ENCODE measurements around the gene EML5. TPM values are rescaled to one million over a fixed set of nuclear protein-coding genes. Genes with fewer than 3 reads are reported as not detected.

The EML5 gene
- total RNA-seq, 1 donor, result 3.8 TPM

DNA sequence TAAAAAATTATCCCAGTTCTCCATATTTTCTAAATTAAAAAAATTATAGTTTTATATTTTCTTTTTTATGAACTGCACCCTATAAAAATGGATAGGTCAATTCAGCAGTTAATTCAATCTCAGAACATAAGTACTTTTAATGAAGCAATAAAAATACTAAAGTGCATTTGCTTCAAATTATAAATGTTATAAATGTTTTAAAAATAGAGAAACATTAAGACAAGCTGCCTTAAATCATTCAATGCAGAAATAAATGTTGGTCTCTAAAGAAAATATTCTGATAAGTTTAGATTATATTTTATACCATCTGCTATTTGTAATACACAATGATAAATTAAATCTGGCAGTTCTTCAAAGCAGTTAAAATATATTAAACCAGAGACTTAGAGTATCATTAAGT, 164.3 kb downstream of the EML5 start:
- H3K4me3 ChIP-seq (ENCODE audit: low read length), result no peak overlapping the region
- no peaks in the 10 kb centered on the region for H3K4me1 ChIP-seq (ENCODE audit: insufficient read depth, low read length)
- no peaks in the 10 kb centered on the region for H3K9me3 ChIP-seq (ENCODE audit: low read depth, low read length)
- no peaks in the 10 kb centered on the region for H3K27me3 ChIP-seq (ENCODE audit: insufficient read depth, low read length)

DNA sequence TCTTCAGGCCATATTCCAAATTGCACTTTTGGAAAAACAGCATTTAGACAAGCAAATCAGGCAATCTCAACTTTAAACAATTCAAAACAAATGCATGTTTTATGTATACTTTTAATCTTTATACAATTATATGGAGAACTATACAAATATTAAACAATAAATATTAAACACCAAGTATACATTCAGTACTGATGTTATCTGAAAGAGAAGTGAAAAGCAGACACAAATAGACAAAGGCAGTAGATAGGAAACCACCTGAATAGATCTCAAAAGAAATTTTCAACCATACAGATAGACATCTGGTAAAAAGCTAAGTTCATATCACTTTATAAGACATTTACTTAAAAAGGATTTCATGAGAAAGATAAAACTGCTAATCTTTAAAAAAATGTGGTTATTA, 164.7 kb downstream of the EML5 start:
- no peak overlapping the region for H3K4me3 ChIP-seq (ENCODE audit: low read length)
- H3K4me1 ChIP-seq (ENCODE audit: insufficient read depth, low read length), result no peaks in the 10 kb centered on the region
- no peaks in the 10 kb centered on the region for H3K27me3 ChIP-seq (ENCODE audit: insufficient read depth, low read length)
- H3K9me3 ChIP-seq (ENCODE audit: low read depth, low read length), result no peaks in the 10 kb centered on the region

DNA sequence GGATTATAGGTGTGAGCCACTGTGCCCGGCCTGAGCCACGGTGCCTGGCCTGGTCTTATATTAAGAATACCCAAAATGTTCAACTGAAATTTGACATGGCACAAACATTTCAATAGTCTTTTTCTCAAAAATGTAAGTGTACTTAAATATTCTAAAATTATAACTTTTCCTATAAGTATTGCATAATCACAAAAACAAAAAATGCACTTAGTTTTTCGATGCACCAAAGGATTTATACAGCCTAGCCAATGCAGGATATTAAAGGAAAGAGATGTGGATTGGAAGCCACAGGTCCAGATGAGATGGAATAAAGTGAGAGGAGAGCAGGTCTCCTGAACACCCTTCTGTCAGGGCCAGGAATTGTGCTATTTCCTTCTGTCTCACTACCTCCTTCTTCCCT, 167.1 kb downstream of the EML5 start:
- H3K4me1 ChIP-seq (ENCODE audit: insufficient read depth, low read length), result no peaks in the 10 kb centered on the region
- H3K4me3 ChIP-seq (ENCODE audit: low read length), result no peak overlapping the region
- H3K9me3 ChIP-seq (ENCODE audit: low read depth, low read length), result no peaks in the 10 kb centered on the region
- H3K27me3 ChIP-seq (ENCODE audit: insufficient read depth, low read length), result no peaks in the 10 kb centered on the region

DNA sequence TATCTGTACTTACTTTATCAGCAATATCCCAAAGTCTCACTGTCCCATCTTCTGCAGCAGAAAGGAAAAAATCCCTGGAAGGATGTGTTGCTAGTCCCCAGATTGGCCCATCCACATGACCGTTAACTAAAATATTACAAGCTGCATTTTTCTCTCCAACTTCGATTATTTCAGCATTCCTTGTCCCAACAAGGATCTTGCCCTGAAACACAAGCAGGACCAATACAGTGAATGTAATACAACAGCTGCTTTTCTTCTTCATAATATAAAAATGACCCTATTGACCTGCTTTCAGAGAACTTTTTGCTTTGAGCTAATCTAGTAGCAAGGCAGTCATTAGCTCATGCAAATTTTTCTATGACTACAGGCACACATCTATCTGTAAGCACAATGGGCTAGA, 171.7 kb downstream of the EML5 start:
- Histone ChIP-seq H3K27me3 (ENCODE audit: insufficient read depth, low read length) (no peaks in the 10 kb centered on the region), H3K4me1 (ENCODE audit: insufficient read depth, low read length) (no peaks in the 10 kb centered on the region), H3K9me3 (ENCODE audit: low read depth, low read length) (no peaks in the 10 kb centered on the region), H3K4me3 (ENCODE audit: low read length) (no peak overlapping the region)

DNA sequence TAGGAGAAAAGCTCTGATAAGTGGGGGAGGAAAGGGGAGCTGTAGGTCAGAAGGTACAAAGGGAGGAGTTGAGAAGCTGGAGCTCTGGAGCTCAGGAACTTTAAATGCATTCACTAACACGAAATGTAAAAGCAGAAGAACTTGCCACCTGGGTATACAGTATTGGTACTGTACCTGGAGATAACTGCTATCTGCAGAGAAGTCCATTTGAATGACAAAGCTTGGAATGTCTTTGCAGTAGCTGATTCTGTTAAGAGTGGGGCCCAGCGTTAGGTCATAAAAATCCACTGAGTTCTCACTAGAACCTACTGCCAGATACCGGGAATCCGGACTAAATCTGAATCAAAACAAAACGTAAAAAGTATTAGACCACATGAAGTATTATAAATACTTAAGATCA, 174.3 kb downstream of the EML5 start:
- Histone ChIP-seq H3K9me3 (ENCODE audit: low read depth, low read length) (no peaks in the 10 kb centered on the region), H3K4me3 (ENCODE audit: low read length) (no peak overlapping the region), H3K4me1 (ENCODE audit: insufficient read depth, low read length) (peaks cover 4% of the 10 kb centered on the region), H3K27me3 (ENCODE audit: insufficient read depth, low read length) (no peaks in the 10 kb centered on the region)

DNA sequence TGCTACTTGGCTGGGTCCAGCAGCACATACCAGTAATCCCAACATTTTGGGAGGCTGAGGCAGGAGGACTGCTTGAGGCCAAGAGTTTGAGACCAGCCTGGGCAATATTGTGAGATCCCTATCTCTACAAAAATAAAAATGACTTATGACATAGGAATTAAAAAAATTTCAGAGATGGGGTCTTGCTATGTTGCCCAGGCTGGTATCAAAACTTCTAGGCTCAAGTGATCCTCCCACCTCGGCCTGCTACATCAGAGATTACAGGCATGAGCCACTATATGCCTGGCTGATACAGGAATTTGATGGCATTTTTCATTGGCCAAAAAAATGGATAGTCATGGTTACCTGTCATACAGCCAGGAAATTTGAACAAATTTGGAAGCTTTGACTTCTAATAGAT, 175.3 kb downstream of the EML5 start:
- H3K9me3 ChIP-seq (ENCODE audit: low read depth, low read length), result no peaks in the 10 kb centered on the region
- peaks cover 5% of the 10 kb centered on the region for H3K4me1 ChIP-seq (ENCODE audit: insufficient read depth, low read length)
- H3K27me3 ChIP-seq (ENCODE audit: insufficient read depth, low read length), result no peaks in the 10 kb centered on the region
- H3K4me3 ChIP-seq (ENCODE audit: low read length), result no peak overlapping the region

DNA sequence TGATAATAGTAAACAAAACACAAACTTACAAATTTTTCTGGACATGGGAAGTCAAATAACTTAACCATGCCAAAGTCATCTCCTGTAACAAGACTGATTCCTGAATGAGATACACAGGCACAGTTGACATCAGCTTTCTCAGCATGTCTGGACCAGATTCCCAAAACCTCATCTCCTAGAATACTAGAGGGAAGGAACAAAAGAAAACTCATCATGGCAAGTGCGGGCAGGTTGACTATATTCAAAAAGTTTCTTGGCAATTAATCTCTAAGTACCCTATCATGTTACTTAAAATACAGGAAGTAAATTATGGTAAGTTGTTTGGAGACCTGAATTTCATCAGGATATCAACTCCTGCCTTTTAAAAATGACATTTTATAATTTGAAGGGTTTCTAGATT, 176.1 kb downstream of the EML5 start:
- no peaks in the 10 kb centered on the region for H3K27me3 ChIP-seq (ENCODE audit: insufficient read depth, low read length)
- no peaks in the 10 kb centered on the region for H3K9me3 ChIP-seq (ENCODE audit: low read depth, low read length)
- peaks cover 5% of the 10 kb centered on the region for H3K4me1 ChIP-seq (ENCODE audit: insufficient read depth, low read length)
- H3K4me3 ChIP-seq (ENCODE audit: low read length), result no peak overlapping the region

DNA sequence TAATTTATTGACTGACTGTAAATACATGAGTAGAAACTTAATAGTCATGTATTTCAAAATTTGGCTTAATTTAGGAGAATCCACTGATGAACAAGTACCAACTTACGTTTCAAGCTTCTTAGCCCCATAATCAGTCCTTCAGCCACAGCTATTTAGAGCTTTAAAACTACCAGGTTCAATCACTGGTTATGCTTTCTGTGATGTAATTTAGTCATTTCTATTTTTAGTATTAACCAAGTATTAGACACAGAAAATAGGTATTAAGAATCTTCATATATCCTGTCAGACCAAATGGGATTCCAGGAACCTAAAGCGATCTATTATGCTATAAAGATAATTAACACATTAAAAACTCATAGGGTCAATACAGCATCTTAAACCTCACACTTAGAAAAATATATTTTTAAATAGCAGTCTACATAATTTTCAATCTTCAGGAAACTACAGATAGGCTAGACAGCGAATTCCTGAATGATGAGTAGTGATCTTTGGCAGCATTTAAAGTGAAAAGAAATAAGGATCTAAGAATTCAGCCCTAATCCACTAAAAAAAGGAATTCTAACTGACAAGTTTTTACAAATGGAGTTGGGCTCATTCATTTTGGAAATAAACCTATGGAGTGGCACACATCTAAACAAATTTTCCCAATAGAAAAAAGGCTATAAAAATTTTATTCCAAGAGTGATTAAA, 178.4 kb downstream of the EML5 start:
- Histone ChIP-seq H3K4me3 (ENCODE audit: low read length) (no peak overlapping the region), H3K4me1 (ENCODE audit: insufficient read depth, low read length) (peaks cover 5% of the 10 kb centered on the region), H3K27me3 (ENCODE audit: insufficient read depth, low read length) (no peaks in the 10 kb centered on the region), H3K9me3 (ENCODE audit: low read depth, low read length) (no peaks in the 10 kb centered on the region)

DNA sequence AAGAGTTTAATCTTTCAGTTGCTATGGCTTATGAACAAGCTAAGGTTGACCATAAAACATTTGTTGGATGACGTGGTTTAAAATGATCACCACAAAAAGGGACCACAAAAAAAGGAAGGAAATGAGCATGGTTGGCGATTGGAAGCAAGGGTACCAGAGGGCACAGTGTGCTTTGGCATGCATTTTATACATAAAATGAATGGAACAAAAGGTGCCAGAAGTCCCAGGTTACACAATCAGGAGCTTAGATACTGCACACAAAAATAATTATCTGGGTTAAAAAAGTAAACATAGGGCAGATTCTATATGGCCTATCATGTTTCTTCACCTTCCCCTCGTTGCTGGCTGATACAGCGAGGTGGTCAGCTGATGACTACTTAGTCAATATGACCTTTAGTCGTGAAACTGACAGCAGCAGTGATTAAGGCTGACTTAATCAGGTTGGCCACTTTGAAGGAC, 179.2 kb downstream of the EML5 start:
- H3K9me3 ChIP-seq (ENCODE audit: low read depth, low read length), result no peaks in the 10 kb centered on the region
- no peaks in the 10 kb centered on the region for H3K27me3 ChIP-seq (ENCODE audit: insufficient read depth, low read length)
- H3K4me1 ChIP-seq (ENCODE audit: insufficient read depth, low read length), result peaks cover 5% of the 10 kb centered on the region
- no peak overlapping the region for H3K4me3 ChIP-seq (ENCODE audit: low read length)

DNA sequence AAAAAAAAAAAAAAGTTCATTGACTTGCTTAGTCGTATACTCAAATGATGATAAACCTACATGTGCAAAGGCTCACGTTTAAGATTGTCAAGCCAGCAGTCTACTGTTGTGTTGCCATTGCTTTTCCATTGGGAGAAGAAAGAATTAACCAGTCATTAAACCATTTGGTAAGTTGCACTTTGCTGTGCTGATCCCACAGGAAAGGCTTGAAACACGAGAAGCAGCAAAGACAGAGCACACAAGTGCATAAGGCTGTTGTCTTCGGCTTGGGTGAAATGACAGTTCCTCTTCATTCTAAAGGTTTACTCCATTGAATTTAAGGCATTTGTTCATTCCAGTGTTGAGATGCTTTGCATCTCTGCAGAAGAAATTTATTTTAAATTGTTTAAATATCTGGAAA, 179.8 kb downstream of the EML5 start:
- Histone ChIP-seq H3K4me1 (ENCODE audit: insufficient read depth, low read length) (peaks cover 5% of the 10 kb centered on the region), H3K4me3 (ENCODE audit: low read length) (no peak overlapping the region), H3K9me3 (ENCODE audit: low read depth, low read length) (no peaks in the 10 kb centered on the region), H3K27me3 (ENCODE audit: insufficient read depth, low read length) (no peaks in the 10 kb centered on the region)

DNA sequence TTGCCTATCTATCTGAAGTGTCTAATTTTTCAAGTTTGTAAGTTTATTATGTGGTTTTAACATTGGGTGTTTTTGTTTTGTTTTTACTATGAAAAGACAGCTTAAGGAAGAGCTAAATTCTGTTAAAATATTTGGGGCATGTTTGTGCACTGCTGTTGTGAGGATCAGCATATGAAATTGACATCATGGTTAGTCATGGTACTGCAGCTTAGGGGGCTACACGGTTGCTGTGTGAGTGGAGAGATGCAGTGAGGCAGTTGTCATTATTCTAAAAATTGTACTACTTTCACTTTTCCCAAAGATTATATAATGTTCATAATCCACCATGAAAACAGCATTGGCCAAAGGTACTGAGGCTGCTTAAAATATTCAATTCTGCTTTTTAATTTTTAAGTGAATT, 180.9 kb downstream of the EML5 start:
- Histone ChIP-seq H3K27me3 (ENCODE audit: insufficient read depth, low read length) (no peaks in the 10 kb centered on the region), H3K9me3 (ENCODE audit: low read depth, low read length) (no peaks in the 10 kb centered on the region), H3K4me1 (ENCODE audit: insufficient read depth, low read length) (peaks cover 5% of the 10 kb centered on the region), H3K4me3 (ENCODE audit: low read length) (no peak overlapping the region)

DNA sequence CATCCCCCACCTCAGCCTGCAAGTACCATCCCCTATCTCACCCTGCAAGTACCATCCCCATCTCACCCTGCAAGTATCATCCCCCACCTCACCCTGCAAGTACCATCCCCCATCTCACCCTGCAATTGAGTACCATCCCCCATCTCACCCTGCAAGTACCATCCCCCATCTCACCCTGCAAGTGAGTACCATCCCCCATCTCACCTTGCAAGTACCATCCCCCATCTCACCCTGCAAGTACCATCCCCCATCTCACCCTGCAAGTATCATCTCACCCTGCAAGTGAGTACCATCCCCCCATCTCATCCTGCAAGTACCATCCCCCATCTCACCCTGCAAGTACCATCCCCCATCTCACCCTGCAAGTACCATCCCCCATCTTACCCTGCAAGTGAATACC, 184.9 kb downstream of the EML5 start:
- Histone ChIP-seq H3K4me1 (ENCODE audit: insufficient read depth, low read length) (no peaks in the 10 kb centered on the region), H3K9me3 (ENCODE audit: low read depth, low read length) (no peaks in the 10 kb centered on the region), H3K27me3 (ENCODE audit: insufficient read depth, low read length) (no peaks in the 10 kb centered on the region), H3K4me3 (ENCODE audit: low read length) (no peak overlapping the region)

DNA sequence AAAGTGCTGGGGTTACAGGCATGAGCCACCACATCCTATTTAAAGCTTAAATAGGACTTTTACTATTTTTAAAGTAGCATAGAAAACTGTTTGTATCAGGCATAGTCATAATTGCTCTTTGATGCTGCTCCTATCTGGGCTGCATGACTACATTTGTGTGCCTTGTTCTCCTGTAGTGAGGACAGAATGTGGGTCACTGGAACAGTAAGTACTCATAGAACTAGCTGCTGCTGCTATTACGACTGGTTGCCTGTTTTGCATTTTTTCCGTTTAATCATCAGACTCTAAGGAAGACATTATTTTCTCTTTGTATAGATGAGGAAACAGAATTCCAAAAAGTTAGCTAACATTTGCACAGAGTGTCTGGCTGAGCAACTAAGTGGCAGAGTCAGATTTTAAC, 187.2 kb downstream of the EML5 start:
- Histone ChIP-seq H3K4me1 (ENCODE audit: insufficient read depth, low read length) (no peaks in the 10 kb centered on the region), H3K4me3 (ENCODE audit: low read length) (no peak overlapping the region), H3K27me3 (ENCODE audit: insufficient read depth, low read length) (no peaks in the 10 kb centered on the region), H3K9me3 (ENCODE audit: low read depth, low read length) (no peaks in the 10 kb centered on the region)

DNA sequence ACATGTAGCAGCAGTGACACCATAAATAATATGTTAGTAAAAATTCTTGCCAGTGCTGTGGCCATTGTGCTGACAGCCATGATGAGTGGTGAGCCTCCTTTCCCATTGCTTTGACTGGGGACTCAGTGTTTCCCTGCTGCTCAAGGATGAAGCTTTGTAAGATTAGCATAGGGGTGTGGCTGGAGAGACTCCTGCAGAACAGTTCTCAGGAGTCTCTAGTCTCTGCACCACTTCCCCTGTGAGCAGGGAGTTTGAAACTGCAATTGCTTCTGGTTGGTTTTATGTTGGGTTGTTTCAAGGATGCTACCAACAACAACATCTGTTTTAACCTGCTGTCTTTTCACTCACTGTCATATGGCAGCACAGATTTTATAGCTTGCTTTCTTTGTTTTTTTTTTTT, 188.5 kb downstream of the EML5 start:
- Histone ChIP-seq H3K4me1 (ENCODE audit: insufficient read depth, low read length) (peaks cover 10% of the 10 kb centered on the region), H3K27me3 (ENCODE audit: insufficient read depth, low read length) (no peaks in the 10 kb centered on the region), H3K4me3 (ENCODE audit: low read length) (no peak overlapping the region), H3K9me3 (ENCODE audit: low read depth, low read length) (no peaks in the 10 kb centered on the region)

DNA sequence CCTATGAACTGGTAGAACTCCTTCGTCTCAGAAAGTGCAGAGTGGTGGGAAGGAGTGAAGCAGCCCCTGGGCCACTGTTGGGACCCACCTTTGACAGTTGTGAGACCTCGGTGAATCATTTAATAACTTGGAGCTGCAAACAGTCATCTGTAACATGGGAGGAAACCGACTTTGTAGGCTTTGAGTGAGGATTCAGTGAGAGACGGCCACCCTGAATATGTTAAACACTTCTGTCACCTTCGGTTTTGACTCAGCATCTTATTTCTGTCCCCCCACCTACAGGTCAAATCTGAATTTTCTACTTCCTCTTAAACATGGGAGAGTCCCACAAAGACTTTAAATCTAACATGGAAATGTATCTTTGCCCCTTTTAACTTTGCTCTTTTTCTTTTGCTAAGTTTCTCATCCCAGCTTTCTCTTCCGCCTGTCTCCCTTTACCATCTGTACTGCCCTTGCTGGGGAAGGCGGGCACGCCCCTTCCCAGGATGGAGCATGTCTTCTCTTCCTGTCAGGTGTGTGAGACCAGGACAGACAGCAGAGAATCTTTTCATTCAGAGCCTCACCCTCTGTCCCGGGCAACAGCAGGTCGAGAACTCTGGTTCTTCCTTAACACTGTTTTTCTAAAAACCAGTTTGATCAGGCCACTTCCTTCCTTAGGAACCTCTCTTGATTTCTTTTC, 192.9 kb downstream of the EML5 start:
- no peaks in the 10 kb centered on the region for H3K27me3 ChIP-seq (ENCODE audit: insufficient read depth, low read length)
- H3K9me3 ChIP-seq (ENCODE audit: low read depth, low read length), result no peaks in the 10 kb centered on the region
- H3K4me3 ChIP-seq (ENCODE audit: low read length), result no peak overlapping the region
- H3K4me1 ChIP-seq (ENCODE audit: insufficient read depth, low read length), result peaks cover 10% of the 10 kb centered on the region

DNA sequence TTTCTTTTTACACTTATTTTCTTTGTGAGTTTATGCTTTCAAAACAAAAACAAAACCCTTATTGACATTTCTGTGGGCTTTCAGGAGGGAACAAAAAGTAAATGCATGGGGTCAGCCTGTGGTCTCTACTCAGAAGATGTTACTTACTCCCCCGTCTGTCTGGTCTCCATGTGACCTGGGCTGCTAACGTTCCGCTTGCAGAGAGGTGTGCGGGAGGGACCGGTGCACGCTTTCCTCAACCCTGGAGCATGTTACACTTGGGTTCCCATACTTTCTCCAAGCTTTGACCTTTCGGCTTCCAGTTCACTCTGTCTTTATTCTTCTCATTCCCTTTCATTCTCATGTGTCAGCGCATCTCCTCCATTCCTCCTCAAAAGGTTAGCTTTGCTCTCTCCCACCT, 193.4 kb downstream of the EML5 start:
- no peaks in the 10 kb centered on the region for H3K9me3 ChIP-seq (ENCODE audit: low read depth, low read length)
- H3K4me1 ChIP-seq (ENCODE audit: insufficient read depth, low read length), result peaks cover 10% of the 10 kb centered on the region
- H3K4me3 ChIP-seq (ENCODE audit: low read length), result no peak overlapping the region
- H3K27me3 ChIP-seq (ENCODE audit: insufficient read depth, low read length), result no peaks in the 10 kb centered on the region
